Esophagus squamous epithelium (tissue), 5 donors: ENCODE results near the gene ANKS1B. TPM values are rescaled to one million over a fixed set of nuclear protein-coding genes. Genes with fewer than 3 reads are reported as not detected.

Source experiments
- DNase-seq: peaks from one replicate; lab custom pipeline; 2025; lab: John Stamatoyannopoulos, UW
- H3K27ac ChIP-seq, 4 donors: fragments of 200-600 bp; sonication (generic); one replicate each; pipeline ENCODE4 v1.5.1; 2016 to 2019; ENCODE audit warnings: mild to moderate bottlenecking in 1 of 4
- H3K27me3 ChIP-seq, 4 donors: fragments of 200-600 bp; sonication (generic); 1 replicate in 3 of 4; 2 replicates in 1 of 4; pipeline versions ENCODE4 v1.5.1 to v1.6.0; 2017 to 2021; ENCODE audit warnings: antibody characterized with exemption in 1 of 4
- H3K36me3 ChIP-seq, 3 donors: fragments of 200-600 bp; sonication (generic); one replicate each; pipeline ENCODE4 v1.5.1; 2016 to 2019
- H3K4me1 ChIP-seq, 3 donors: fragments of 200-600 bp; sonication (generic); one replicate each; pipeline ENCODE4 v1.5.1; 2017 to 2019
- H3K4me3 ChIP-seq, 4 donors: fragments of 200-600 bp; sonication (generic); 1 replicate in 3 of 4; 2 replicates in 1 of 4; pipeline ENCODE4 v1.5.1; 2016 to 2019; ENCODE audit warnings: mild to moderate bottlenecking in 2 of 4, moderate library complexity in 1 of 4
- H3K9me3 ChIP-seq, 3 donors: fragments of 200-600 bp; sonication (generic); one replicate each; pipeline ENCODE4 v1.5.1; 2016 to 2019
- POLR2A ChIP-seq, 4 donors: fragments of 450-650 bp; IDR thresholded peaks; one replicate each; pipeline ENCODE4 v1.6.1; 2017; ENCODE audit warnings: antibody characterized with exemption in 4 of 4, mild to moderate bottlenecking in 4 of 4, moderate library complexity in 3 of 4
- WGBS, 2 donors: methylation state at CpG; one replicate each; pipeline ENCODE4 v1.1.5; 2018; 5-methylcytosine and 5-hydroxymethylcytosine counted together
- intact Hi-C: fragments of 100-400 bp; cut with DNase I; formaldehyde crosslinking; loops from one replicate; pipeline ENCODE4 v1.15.0; 2022
- total RNA-seq, 4 donors: library from RNA; depleted of rRNA; stranded (reverse); fragments of >200 nt; gene quantifications; one replicate each; pipeline ENCODE4 v1.1.0, GENCODE V29; 2016
- TF ChIP-seq, protein P1 (sequence below), 6 experiments: fragments of 450-650 bp in 4 of 6; fragments of 200-600 bp in 2 of 6; sonication (generic) in 2 of 6; IDR thresholded peaks; one replicate each; pipeline ENCODE4 v1.5.1; 2016 to 2019; ENCODE audit warnings: antibody characterized with exemption in 6 of 6, mild to moderate bottlenecking in 4 of 6, moderate library complexity in 4 of 6
- donor health status: DM: yes; HTN: yes; CAD: no.

ANKS1B gene
- total RNA-seq, 4 donors from 2014 or later = 1.6 to 15.8 (median 8.1) TPM

GRCh38 chr12:98736352-98737321 lies 1248.1 kb downstream of the ANKS1B start:
- TF ChIP-seq, protein P1, sequence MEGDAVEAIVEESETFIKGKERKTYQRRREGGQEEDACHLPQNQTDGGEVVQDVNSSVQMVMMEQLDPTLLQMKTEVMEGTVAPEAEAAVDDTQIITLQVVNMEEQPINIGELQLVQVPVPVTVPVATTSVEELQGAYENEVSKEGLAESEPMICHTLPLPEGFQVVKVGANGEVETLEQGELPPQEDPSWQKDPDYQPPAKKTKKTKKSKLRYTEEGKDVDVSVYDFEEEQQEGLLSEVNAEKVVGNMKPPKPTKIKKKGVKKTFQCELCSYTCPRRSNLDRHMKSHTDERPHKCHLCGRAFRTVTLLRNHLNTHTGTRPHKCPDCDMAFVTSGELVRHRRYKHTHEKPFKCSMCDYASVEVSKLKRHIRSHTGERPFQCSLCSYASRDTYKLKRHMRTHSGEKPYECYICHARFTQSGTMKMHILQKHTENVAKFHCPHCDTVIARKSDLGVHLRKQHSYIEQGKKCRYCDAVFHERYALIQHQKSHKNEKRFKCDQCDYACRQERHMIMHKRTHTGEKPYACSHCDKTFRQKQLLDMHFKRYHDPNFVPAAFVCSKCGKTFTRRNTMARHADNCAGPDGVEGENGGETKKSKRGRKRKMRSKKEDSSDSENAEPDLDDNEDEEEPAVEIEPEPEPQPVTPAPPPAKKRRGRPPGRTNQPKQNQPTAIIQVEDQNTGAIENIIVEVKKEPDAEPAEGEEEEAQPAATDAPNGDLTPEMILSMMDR (IDR thresholded peaks at IDR 0.05) = no peak
- peaks cover 0 to 8% (median 0%) of the 10 kb centered on the region in 3 donors for H3K4me1 ChIP-seq
- intact Hi-C loops = no loop called here
- WGBS, 2 donors = 85 to 86% methylated on average over 10 of the region's 10 CpGs
- no peak overlapping the region for H3K27ac ChIP-seq
- DNase-seq = no peak
- H3K9me3 ChIP-seq = no peaks in the 10 kb centered on the region
- H3K4me3 ChIP-seq = no peak overlapping the region
- no peaks in the 10 kb centered on the region for H3K27me3 ChIP-seq
- peaks cover 0 to 39% (median 0%) of the 10 kb centered on the region in 3 donors for H3K36me3 ChIP-seq

DNA sequence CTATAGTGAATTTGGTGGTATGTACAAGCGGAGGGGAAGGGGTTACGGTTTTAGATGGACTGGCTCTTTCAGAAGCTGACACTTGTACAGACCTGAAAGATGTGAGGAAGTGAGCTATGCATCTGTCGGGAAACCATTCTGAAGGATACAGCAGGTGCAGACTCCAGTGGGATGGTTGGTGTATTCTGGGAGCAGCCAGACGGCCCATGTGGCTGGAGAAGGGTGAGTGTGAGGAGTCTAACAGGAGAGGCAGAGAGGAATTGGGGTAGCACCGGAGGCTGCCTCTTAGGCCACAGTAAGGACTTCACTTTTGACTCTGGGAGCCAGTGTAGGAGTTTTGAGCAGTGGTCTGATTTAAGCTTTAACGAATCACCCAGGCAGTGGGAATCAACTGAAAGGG lies 1248.9 kb downstream of the ANKS1B start:
- peaks cover 0 to 47% (median 0%) of the 10 kb centered on the region in 3 donors for H3K36me3 ChIP-seq
- intact Hi-C loops = no loop called here
- H3K4me3 ChIP-seq = no peak overlapping the region
- 87 to 92% methylated on average over 6 of the region's 6 CpGs for WGBS, 2 donors
- H3K4me1 ChIP-seq = peaks cover 0 to 8% (median 0%) of the 10 kb centered on the region in 3 donors
- no peaks in the 10 kb centered on the region for H3K27me3 ChIP-seq
- TF ChIP-seq, protein P1 (IDR thresholded peaks at IDR 0.05) = no peak
- no peak for TF ChIP-seq POLR2A (IDR thresholded peaks at IDR 0.05)
- H3K9me3 ChIP-seq = no peaks in the 10 kb centered on the region
- DNase-seq = no peak
- no peak overlapping the region for H3K27ac ChIP-seq

- H3K27me3 ChIP-seq = no peaks in the 10 kb centered on the region
- intact Hi-C loops = no loop called here
- H3K36me3 ChIP-seq = peaks cover 0 to 67% (median 0%) of the 10 kb centered on the region in 3 donors
- TF ChIP-seq, protein P1 (IDR thresholded peaks at IDR 0.05) = no peak
- TF ChIP-seq POLR2A (IDR thresholded peaks at IDR 0.05) = no peak
- H3K27ac ChIP-seq = no peak overlapping the region
- no peak for DNase-seq
- no peaks in the 10 kb centered on the region for H3K9me3 ChIP-seq
- H3K4me3 ChIP-seq = no peak overlapping the region
- peaks cover 0 to 8% (median 0%) of the 10 kb centered on the region in 3 donors for H3K4me1 ChIP-seq
Measured at GRCh38 chr12:98733667-98734350, 1250.9 kb downstream of the ANKS1B start.

GRCh38 chr12:98730412-98730811 lies 1254.3 kb downstream of the ANKS1B start:
- no peak overlapping the region for H3K4me3 ChIP-seq
- no peak overlapping the region for H3K27ac ChIP-seq
- no peaks in the 10 kb centered on the region for H3K9me3 ChIP-seq
- no peak for DNase-seq
- no peaks in the 10 kb centered on the region for H3K27me3 ChIP-seq
- no peaks in the 10 kb centered on the region for H3K4me1 ChIP-seq
- TF ChIP-seq, protein P1 (IDR thresholded peaks at IDR 0.05) = no peak
- TF ChIP-seq POLR2A (IDR thresholded peaks at IDR 0.05) = no peak
- intact Hi-C loops = no loop called here
- H3K36me3 ChIP-seq = peaks cover 0 to 90% (median 12%) of the 10 kb centered on the region in 3 donors

DNA sequence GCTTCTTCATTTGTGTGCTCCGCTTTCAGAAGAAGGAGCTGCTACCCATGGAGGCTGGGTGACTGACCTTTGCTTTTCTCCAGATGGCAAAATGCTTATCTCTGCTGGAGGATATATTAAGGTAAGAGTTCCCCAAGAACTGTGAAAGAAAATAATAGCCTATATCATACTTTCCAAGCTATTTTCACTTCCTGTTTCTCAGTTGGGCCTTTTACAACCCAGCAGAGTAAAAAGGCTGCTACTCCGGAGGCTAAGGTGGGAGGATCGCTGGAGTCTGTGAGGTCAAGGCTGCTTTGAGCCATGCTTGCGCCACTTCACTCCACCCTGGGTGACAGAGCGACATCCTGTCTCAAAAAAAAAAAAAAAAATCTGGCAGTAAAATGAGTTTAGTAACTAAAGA lies 1257.5 kb downstream of the ANKS1B start:
- no peaks in the 10 kb centered on the region for H3K27me3 ChIP-seq
- no peak for DNase-seq
- H3K36me3 ChIP-seq = peaks cover 0 to 99% (median 15%) of the 10 kb centered on the region in 3 donors
- intact Hi-C loops = no loop called here
- no peak overlapping the region for H3K27ac ChIP-seq
- WGBS, 2 donors = 86 to 89% methylated on average over 5 of the region's 5 CpGs
- no peak overlapping the region for H3K4me3 ChIP-seq
- H3K9me3 ChIP-seq = no peaks in the 10 kb centered on the region
- H3K4me1 ChIP-seq = no peaks in the 10 kb centered on the region
- TF ChIP-seq, protein P1 (IDR thresholded peaks at IDR 0.05) = no peak
- no peak for TF ChIP-seq POLR2A (IDR thresholded peaks at IDR 0.05)
